ENCODE results near the gene KCNJ12.

DNA sequence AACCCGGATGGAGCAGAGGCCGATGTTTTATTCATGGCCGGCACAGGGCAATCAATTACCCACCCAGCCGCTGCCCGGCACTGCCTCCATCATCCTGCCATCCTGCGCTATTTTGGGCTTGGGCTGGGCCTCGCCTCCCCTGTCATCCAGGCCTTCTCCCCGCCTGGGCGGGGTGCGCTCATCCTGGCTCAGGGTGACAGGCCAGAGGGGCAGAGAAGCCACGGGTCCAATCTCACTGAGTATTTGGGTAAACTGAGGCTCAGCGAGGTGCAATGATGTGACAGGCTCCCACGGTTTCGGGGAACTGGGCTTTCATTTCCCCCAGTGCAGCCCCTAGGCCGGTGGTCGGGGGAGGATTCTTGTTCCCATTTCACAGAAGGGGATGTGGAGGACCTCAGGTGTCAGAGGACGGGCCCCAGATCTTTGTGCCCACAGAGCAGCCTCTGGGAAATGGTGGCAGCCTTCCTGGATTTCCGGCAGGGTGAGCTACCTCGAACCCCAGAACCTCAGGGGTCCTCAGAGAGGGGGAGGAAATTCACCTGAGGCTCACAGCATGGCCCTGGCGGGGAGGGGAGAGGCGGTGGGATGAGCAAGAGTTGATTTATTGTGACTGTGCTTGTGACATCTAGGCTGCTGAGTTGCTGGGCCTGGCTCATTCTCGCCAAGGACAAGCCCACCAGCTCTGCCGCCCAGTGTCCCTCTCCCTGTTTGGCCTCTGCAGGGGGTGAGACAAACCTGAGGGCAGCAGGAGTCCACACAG is 23.8 kb upstream of the KCNJ12 start:
- TF ChIP-seq NR3C1 (IDR thresholded peaks at IDR 0.05) (no peak), HEYL (CRISPR knock-in tag; IDR thresholded peaks at IDR 0.05) (no peak), CTCF (IDR thresholded peaks at IDR 0.05) (no peak), BHLHE40 (IDR thresholded peaks at IDR 0.05; ENCODE audit: low read depth, low read length) (no peak)
- TF ChIP-seq, protein P1, sequence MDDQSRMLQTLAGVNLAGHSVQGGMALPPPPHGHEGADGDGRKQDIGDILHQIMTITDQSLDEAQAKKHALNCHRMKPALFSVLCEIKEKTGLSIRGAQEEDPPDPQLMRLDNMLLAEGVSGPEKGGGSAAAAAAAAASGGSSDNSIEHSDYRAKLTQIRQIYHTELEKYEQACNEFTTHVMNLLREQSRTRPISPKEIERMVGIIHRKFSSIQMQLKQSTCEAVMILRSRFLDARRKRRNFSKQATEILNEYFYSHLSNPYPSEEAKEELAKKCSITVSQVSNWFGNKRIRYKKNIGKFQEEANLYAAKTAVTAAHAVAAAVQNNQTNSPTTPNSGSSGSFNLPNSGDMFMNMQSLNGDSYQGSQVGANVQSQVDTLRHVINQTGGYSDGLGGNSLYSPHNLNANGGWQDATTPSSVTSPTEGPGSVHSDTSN (IDR thresholded peaks at IDR 0.05): no peak

Measured in A549 (cell line).